HCT116 (cell line): ENCODE data around the gene PRRT1. TPM values are rescaled to one million over a fixed set of nuclear protein-coding genes. Genes with fewer than 3 reads are reported as not detected.

ENCODE experiments used
- ATAC-seq: fragments of 200-7000 bp; cut with Tn5 transposase; 2 replicates; pipeline ENCODE4 v1.9.1; 2020; ENCODE audit warnings: mild to moderate bottlenecking, moderate library complexity
- BruUV-seq: library from RNA; stranded (reverse); fragments of 400-500 nt; replicated peaks from 2 replicates; lab custom pipeline; 2021; lab: Mats Ljungman, UMichigan
- CTCF ChIA-PET: fragments of 300-600 bp; sonication (Branson Sonifier 250); formaldehyde crosslinking; loops from one replicate; lab custom pipeline; 2021; ENCODE audit warnings: antibody characterized with exemption; lab: Charles Lee
- POLR2A ChIA-PET: fragments of 300-600, 350-600 bp; sonication (Branson Sonifier 250); formaldehyde crosslinking; loops from one replicate; lab custom pipeline; 2021; ENCODE audit warnings: antibody characterized with exemption; lab: Charles Lee
- RAD21 ChIA-PET, 2 experiments: fragments of 300-600 bp; sonication (Branson Sonifier 250); formaldehyde crosslinking; loops; one replicate each; lab custom pipeline; 2023; ENCODE audit warnings: low total read pairs in 2 of 2; ENCODE audit not compliant: uncharacterized antibody in 2 of 2, unreplicated experiment in 2 of 2, low non-redundant PET in 1 of 2; lab: Charles Lee
- DNase-seq: peaks from one replicate; pipeline ENCODE4 v3.0.0-alpha.2; 2010; ENCODE audit warnings: low read depth, low spot score
- H2AFZ ChIP-seq: fragments of 200-600 bp; shearing (Covaris generic), sonication (generic); 2 replicates; pipeline ENCODE4 v1.6.1; 2017; ENCODE audit warnings: low read depth, mixed run types, mixed read lengths, antibody characterized with exemption, low read length; ENCODE audit not compliant: poor library complexity, severe bottlenecking
- H3K27ac ChIP-seq: 2 replicates; pipeline ENCODE4 v1.5.1; 2012; ENCODE audit warnings: low read depth, low read length
- H3K27me3 ChIP-seq: fragments of 200-600 bp; sonication (generic); 2 replicates; pipeline ENCODE4 v1.6.1; 2016; ENCODE audit warnings: mixed run types, low read length, mixed read lengths; ENCODE audit not compliant: insufficient read depth
- H3K36me3 ChIP-seq, 2 experiments: fragments of 200-500 bp in 1 of 2; fragments of 200-600 bp in 1 of 2; sonication (Bioruptor generic) in 1 of 2; sonication (generic) in 1 of 2; 2 replicates each; pipeline versions ENCODE4 v1.5.1 to v1.6.1; 2014 to 2016; ENCODE audit warnings: low read length in 2 of 2, inconsistent platforms in 1 of 2, mixed read lengths in 1 of 2, mixed run types in 1 of 2; ENCODE audit not compliant: insufficient read depth in 2 of 2, control insufficient read depth in 1 of 2
- H3K4me1 ChIP-seq, 2 experiments: fragments of 200-600 bp in 1 of 2; sonication (generic) in 1 of 2; 2 replicates each; pipeline versions ENCODE4 v1.5.1 to v1.6.1; 2012 to 2017; ENCODE audit warnings: low read length in 2 of 2, inconsistent platforms in 1 of 2, mild to moderate bottlenecking in 1 of 2, mixed read lengths in 1 of 2, mixed run types in 1 of 2, moderate library complexity in 1 of 2; ENCODE audit not compliant: insufficient read depth in 2 of 2, control insufficient read depth in 1 of 2
- H3K4me2 ChIP-seq: fragments of 200-600 bp; sonication (generic); 2 replicates; pipeline ENCODE4 v1.6.1; 2017; ENCODE audit warnings: mixed run types, low read length, mixed read lengths
- H3K4me3 ChIP-seq, 2 experiments: fragments of 200-600 bp in 1 of 2; sonication (generic) in 1 of 2; replicated peaks in 1 of 2; 2 replicates each; pipeline ENCODE4 v1.5.1; 2011 to 2016; ENCODE audit warnings: low read length in 2 of 2, control low read depth in 1 of 2, low read depth in 1 of 2, mild to moderate bottlenecking in 1 of 2, mixed read lengths in 1 of 2, mixed run types in 1 of 2
- H3K79me2 ChIP-seq: fragments of 200-600 bp; sonication (generic); 2 replicates; pipeline ENCODE4 v1.6.1; 2017; ENCODE audit warnings: mild to moderate bottlenecking, mixed run types, low read length, moderate library complexity, mixed read lengths; ENCODE audit not compliant: insufficient read depth
- H3K9ac ChIP-seq: fragments of 200-600 bp; sonication (generic); 2 replicates; pipeline ENCODE4 v1.6.1; 2016; ENCODE audit warnings: low read length, mixed read lengths
- H3K9me2 ChIP-seq: fragments of 200-600 bp; sonication (generic), shearing (Covaris generic); 2 replicates; pipeline ENCODE4 v1.6.1; 2017; ENCODE audit warnings: mixed run types, mild to moderate bottlenecking, moderate library complexity; ENCODE audit not compliant: insufficient read depth
- H3K9me3 ChIP-seq, 2 experiments: fragments of 200-500 bp in 1 of 2; fragments of 200-600 bp in 1 of 2; sonication (Bioruptor generic) in 1 of 2; sonication (generic) in 1 of 2; 2 replicates each; pipeline ENCODE4 v1.6.1; 2014 to 2017; ENCODE audit warnings: low read length in 2 of 2, mixed read lengths in 2 of 2, inconsistent platforms in 1 of 2, low read depth in 1 of 2, mild to moderate bottlenecking in 1 of 2, mixed run types in 1 of 2, moderate library complexity in 1 of 2; ENCODE audit not compliant: control insufficient read depth in 1 of 2, insufficient read depth in 1 of 2
- H4K20me1 ChIP-seq: fragments of 200-600 bp; sonication (generic), shearing (Covaris generic); 2 replicates; pipeline ENCODE4 v1.6.1; 2017; ENCODE audit warnings: mixed run types, mild to moderate bottlenecking, moderate library complexity; ENCODE audit not compliant: insufficient read depth
- CEBPB ChIP-seq: IDR thresholded peaks from 2 replicates; pipeline ENCODE4 v1.6.1; 2012; ENCODE audit warnings: low read depth
- EZH2phosphoT487 ChIP-seq: fragments of 200-600 bp; IDR thresholded peaks from 2 replicates; pipeline ENCODE4 v1.6.1; 2018; ENCODE audit warnings: antibody characterized with exemption, borderline replicate concordance
- POLR2A ChIP-seq: IDR thresholded peaks from 2 replicates; pipeline ENCODE4 v1.7.0; 2011; ENCODE audit warnings: borderline replicate concordance; ENCODE audit not compliant: insufficient read depth, insufficient read length; ENCODE audit errors: extremely low read depth
- SP1 ChIP-seq: IDR thresholded peaks from 2 replicates; pipeline ENCODE4 v1.6.1; 2012; ENCODE audit warnings: low read depth
- intact Hi-C: fragments of 100-400 bp; cut with micrococcal nuclease; formaldehyde crosslinking; loops from 2 replicates; pipeline ENCODE4 v1.10.0; 2022
- total RNA-seq: library from RNA; stranded (reverse); gene quantifications from one replicate; pipeline ENCODE4 v1.2.1, GENCODE V29; 2021; ENCODE audit not compliant: unreplicated experiment
- TF ChIP-seq, protein P1 (sequence below), 3 experiments: fragments of 200-600 bp in 1 of 3; sonication (generic) in 1 of 3; IDR thresholded peaks in 2 of 3; conservative IDR thresholded peaks in 1 of 3; 2 replicates each; pipeline ENCODE4 v1.5.1; 2012 to 2017; ENCODE audit warnings: low read depth in 2 of 3, low read length in 2 of 3, antibody characterized with exemption in 1 of 3, borderline replicate concordance in 1 of 3, control low read depth in 1 of 3, mild to moderate bottlenecking in 1 of 3, mixed read lengths in 1 of 3, mixed run types in 1 of 3, moderate library complexity in 1 of 3; ENCODE audit not compliant: insufficient read depth in 1 of 3
- TF ChIP-seq, protein P2 (sequence below): IDR thresholded peaks from 2 replicates; pipeline ENCODE4 v1.6.1; 2012
- TF ChIP-seq, protein P3 (sequence below): IDR thresholded peaks from 2 replicates; pipeline ENCODE4 v1.6.1; 2012; ENCODE audit warnings: low read depth

The PRRT1 gene
- total RNA-seq, 1 experiment from 2014 or later, result 6.1 TPM

DNA sequence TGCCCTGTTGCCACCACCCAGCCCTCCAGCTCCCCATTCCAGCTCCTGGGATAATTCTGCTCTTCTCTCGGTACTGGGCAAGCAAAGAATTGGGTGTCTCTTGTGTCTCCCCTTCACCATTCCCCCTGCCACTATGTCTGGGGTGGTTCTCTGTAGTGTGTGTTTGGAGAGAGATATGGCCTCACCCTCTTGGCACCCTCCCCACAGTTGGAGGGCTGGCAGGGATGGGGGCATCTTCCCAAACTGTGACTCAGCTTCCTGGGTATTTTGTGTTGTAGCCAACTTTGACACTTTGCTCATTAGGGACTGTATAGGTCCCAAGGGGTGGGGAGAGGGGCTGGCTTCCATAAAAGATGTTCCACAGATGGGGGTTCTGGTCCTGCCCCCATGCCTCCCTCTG, 44.3 kb downstream of the PRRT1 start:
- no peak overlapping the region for H3K4me3 ChIP-seq
- H3K9me3 ChIP-seq, result no peaks in the 10 kb centered on the region
- intact Hi-C loops, result no loop called here
- no peaks in the 10 kb centered on the region for H3K79me2 ChIP-seq
- H3K9ac ChIP-seq, result no peak overlapping the region
- H3K9me2 ChIP-seq, result no peaks in the 10 kb centered on the region
- H3K36me3 ChIP-seq, result no peaks in the 10 kb centered on the region
- POLR2A ChIA-PET, result no interaction called here
- peak overlapping the region; percentile 32 for H3K4me2 ChIP-seq
- no peaks in the 10 kb centered on the region for H4K20me1 ChIP-seq
- H3K4me1 ChIP-seq, result peaks cover 8 to 23% of the 10 kb centered on the region in 2 experiments; a peak in 3 of 4 replicates
- RAD21 ChIA-PET, result no interaction called here
- no TSS peak for BruUV-seq
- ATAC-seq, result no peak
- H2AFZ ChIP-seq, result no peak overlapping the region
- TF ChIP-seq POLR2A (no peak), EZH2phosphoT487 (no peak), CEBPB (no peak), SP1 (no peak)
- TF ChIP-seq, protein P1, sequence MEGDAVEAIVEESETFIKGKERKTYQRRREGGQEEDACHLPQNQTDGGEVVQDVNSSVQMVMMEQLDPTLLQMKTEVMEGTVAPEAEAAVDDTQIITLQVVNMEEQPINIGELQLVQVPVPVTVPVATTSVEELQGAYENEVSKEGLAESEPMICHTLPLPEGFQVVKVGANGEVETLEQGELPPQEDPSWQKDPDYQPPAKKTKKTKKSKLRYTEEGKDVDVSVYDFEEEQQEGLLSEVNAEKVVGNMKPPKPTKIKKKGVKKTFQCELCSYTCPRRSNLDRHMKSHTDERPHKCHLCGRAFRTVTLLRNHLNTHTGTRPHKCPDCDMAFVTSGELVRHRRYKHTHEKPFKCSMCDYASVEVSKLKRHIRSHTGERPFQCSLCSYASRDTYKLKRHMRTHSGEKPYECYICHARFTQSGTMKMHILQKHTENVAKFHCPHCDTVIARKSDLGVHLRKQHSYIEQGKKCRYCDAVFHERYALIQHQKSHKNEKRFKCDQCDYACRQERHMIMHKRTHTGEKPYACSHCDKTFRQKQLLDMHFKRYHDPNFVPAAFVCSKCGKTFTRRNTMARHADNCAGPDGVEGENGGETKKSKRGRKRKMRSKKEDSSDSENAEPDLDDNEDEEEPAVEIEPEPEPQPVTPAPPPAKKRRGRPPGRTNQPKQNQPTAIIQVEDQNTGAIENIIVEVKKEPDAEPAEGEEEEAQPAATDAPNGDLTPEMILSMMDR (IDR thresholded peaks at IDR 0.05 in 2 of 3, conservative IDR thresholded peaks at IDR 0.05 in 1 of 3; ENCODE audit: borderline replicate concordance in 1 of 3, insufficient read depth in 1 of 3, low read depth in 2 of 3, low read length in 2 of 3), result no peak
- TF ChIP-seq, protein P2, sequence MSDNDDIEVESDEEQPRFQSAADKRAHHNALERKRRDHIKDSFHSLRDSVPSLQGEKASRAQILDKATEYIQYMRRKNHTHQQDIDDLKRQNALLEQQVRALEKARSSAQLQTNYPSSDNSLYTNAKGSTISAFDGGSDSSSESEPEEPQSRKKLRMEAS, result no peak
- TF ChIP-seq, all 23 proteins: peak for 0
- Histone ChIP-seq H3K27me3 (no peaks in the 10 kb centered on the region), H3K27ac (no peak overlapping the region)
- DNase-seq, result no peak
- CTCF ChIA-PET, result interaction anchor here (1.2 kb wide), 1 partner anchor 11 kb away, joined by 4 read pairs; no protein-coding TSS in a partner anchor

DNA sequence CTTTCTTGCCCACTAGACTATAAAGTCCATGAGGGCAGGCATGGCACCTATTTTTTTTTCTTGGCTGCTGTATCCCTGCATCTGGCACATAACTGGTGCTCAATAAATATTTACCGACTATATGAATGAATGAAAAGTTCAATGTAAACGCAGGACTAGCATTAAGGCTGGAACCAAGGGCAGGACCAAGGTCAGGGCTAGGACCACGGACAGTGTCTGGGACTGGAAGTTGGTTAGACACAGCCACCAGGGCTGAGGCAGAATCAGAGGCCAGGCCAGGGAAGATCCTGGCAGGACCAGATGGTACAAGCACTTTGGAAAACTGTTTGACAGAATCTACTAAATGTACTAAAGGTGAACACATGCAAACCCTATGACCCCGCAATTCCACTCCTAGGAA, 46.3 kb downstream of the PRRT1 start:
- Histone ChIP-seq H2AFZ (no peak overlapping the region), H3K36me3 (no peaks in the 10 kb centered on the region), H3K27me3 (no peaks in the 10 kb centered on the region), H3K79me2 (no peaks in the 10 kb centered on the region), H3K4me2 (no peak overlapping the region), H3K9ac (no peak overlapping the region), H3K9me2 (no peaks in the 10 kb centered on the region), H3K4me3 (no peak overlapping the region), H3K27ac (no peak overlapping the region), H3K9me3 (no peaks in the 10 kb centered on the region), H4K20me1 (no peaks in the 10 kb centered on the region), H3K4me1 (peaks cover 8 to 23% of the 10 kb centered on the region in 2 experiments; a peak in 3 of 4 replicates)
- TF ChIP-seq EZH2phosphoT487, result no peak
- TF ChIP-seq, protein P3, sequence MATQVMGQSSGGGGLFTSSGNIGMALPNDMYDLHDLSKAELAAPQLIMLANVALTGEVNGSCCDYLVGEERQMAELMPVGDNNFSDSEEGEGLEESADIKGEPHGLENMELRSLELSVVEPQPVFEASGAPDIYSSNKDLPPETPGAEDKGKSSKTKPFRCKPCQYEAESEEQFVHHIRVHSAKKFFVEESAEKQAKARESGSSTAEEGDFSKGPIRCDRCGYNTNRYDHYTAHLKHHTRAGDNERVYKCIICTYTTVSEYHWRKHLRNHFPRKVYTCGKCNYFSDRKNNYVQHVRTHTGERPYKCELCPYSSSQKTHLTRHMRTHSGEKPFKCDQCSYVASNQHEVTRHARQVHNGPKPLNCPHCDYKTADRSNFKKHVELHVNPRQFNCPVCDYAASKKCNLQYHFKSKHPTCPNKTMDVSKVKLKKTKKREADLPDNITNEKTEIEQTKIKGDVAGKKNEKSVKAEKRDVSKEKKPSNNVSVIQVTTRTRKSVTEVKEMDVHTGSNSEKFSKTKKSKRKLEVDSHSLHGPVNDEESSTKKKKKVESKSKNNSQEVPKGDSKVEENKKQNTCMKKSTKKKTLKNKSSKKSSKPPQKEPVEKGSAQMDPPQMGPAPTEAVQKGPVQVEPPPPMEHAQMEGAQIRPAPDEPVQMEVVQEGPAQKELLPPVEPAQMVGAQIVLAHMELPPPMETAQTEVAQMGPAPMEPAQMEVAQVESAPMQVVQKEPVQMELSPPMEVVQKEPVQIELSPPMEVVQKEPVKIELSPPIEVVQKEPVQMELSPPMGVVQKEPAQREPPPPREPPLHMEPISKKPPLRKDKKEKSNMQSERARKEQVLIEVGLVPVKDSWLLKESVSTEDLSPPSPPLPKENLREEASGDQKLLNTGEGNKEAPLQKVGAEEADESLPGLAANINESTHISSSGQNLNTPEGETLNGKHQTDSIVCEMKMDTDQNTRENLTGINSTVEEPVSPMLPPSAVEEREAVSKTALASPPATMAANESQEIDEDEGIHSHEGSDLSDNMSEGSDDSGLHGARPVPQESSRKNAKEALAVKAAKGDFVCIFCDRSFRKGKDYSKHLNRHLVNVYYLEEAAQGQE, result peak; percentile 84
- BruUV-seq, result no TSS peak
- DNase-seq (no peak), ATAC-seq (peak; percentile 43; the same call in 1 of the 2 replicates)
- POLR2A ChIA-PET, result no interaction called here
- CTCF ChIA-PET, result no interaction called here
- RAD21 ChIA-PET, result no interaction called here
- intact Hi-C loops, result no loop called here
